HCT116 (cell line): ENCODE results near the gene SUPT6H. TPM values are rescaled to one million over a fixed set of nuclear protein-coding genes. Genes with fewer than 3 reads are reported as not detected.

Source experiments
- ATAC-seq: fragments of 200-7000 bp; cut with Tn5 transposase; 2 replicates; pipeline ENCODE4 v1.9.1; 2020; ENCODE audit warnings: mild to moderate bottlenecking, moderate library complexity
- BruUV-seq: library from RNA; stranded (reverse); fragments of 400-500 nt; replicated peaks from 2 replicates; lab custom pipeline; 2021; lab: Mats Ljungman, UMichigan
- CTCF ChIA-PET: fragments of 300-600 bp; sonication (Branson Sonifier 250); formaldehyde crosslinking; loops from one replicate; lab custom pipeline; 2021; ENCODE audit warnings: antibody characterized with exemption; lab: Charles Lee
- POLR2A ChIA-PET: fragments of 300-600, 350-600 bp; sonication (Branson Sonifier 250); formaldehyde crosslinking; loops from one replicate; lab custom pipeline; 2021; ENCODE audit warnings: antibody characterized with exemption; lab: Charles Lee
- RAD21 ChIA-PET, 2 experiments: fragments of 300-600 bp; sonication (Branson Sonifier 250); formaldehyde crosslinking; loops; one replicate each; lab custom pipeline; 2023; ENCODE audit warnings: low total read pairs in 2 of 2; ENCODE audit not compliant: uncharacterized antibody in 2 of 2, unreplicated experiment in 2 of 2, low non-redundant PET in 1 of 2; lab: Charles Lee
- DNase-seq: peaks from one replicate; pipeline ENCODE4 v3.0.0-alpha.2; 2010; ENCODE audit warnings: low read depth, low spot score
- H2AFZ ChIP-seq: fragments of 200-600 bp; shearing (Covaris generic), sonication (generic); 2 replicates; pipeline ENCODE4 v1.6.1; 2017; ENCODE audit warnings: low read depth, mixed run types, mixed read lengths, antibody characterized with exemption, low read length; ENCODE audit not compliant: poor library complexity, severe bottlenecking
- H3K27ac ChIP-seq: 2 replicates; pipeline ENCODE4 v1.5.1; 2012; ENCODE audit warnings: low read depth, low read length
- H3K27me3 ChIP-seq: fragments of 200-600 bp; sonication (generic); 2 replicates; pipeline ENCODE4 v1.6.1; 2016; ENCODE audit warnings: mixed run types, low read length, mixed read lengths; ENCODE audit not compliant: insufficient read depth
- H3K36me3 ChIP-seq, 2 experiments: fragments of 200-500 bp in 1 of 2; fragments of 200-600 bp in 1 of 2; sonication (Bioruptor generic) in 1 of 2; sonication (generic) in 1 of 2; 2 replicates each; pipeline versions ENCODE4 v1.5.1 to v1.6.1; 2014 to 2016; ENCODE audit warnings: low read length in 2 of 2, inconsistent platforms in 1 of 2, mixed read lengths in 1 of 2, mixed run types in 1 of 2; ENCODE audit not compliant: insufficient read depth in 2 of 2, control insufficient read depth in 1 of 2
- H3K4me1 ChIP-seq, 2 experiments: fragments of 200-600 bp in 1 of 2; sonication (generic) in 1 of 2; 2 replicates each; pipeline versions ENCODE4 v1.5.1 to v1.6.1; 2012 to 2017; ENCODE audit warnings: low read length in 2 of 2, inconsistent platforms in 1 of 2, mild to moderate bottlenecking in 1 of 2, mixed read lengths in 1 of 2, mixed run types in 1 of 2, moderate library complexity in 1 of 2; ENCODE audit not compliant: insufficient read depth in 2 of 2, control insufficient read depth in 1 of 2
- H3K4me2 ChIP-seq: fragments of 200-600 bp; sonication (generic); 2 replicates; pipeline ENCODE4 v1.6.1; 2017; ENCODE audit warnings: mixed run types, low read length, mixed read lengths
- H3K4me3 ChIP-seq, 2 experiments: fragments of 200-600 bp in 1 of 2; sonication (generic) in 1 of 2; replicated peaks in 1 of 2; 2 replicates each; pipeline ENCODE4 v1.5.1; 2011 to 2016; ENCODE audit warnings: low read length in 2 of 2, control low read depth in 1 of 2, low read depth in 1 of 2, mild to moderate bottlenecking in 1 of 2, mixed read lengths in 1 of 2, mixed run types in 1 of 2
- H3K79me2 ChIP-seq: fragments of 200-600 bp; sonication (generic); 2 replicates; pipeline ENCODE4 v1.6.1; 2017; ENCODE audit warnings: mild to moderate bottlenecking, mixed run types, low read length, moderate library complexity, mixed read lengths; ENCODE audit not compliant: insufficient read depth
- H3K9ac ChIP-seq: fragments of 200-600 bp; sonication (generic); 2 replicates; pipeline ENCODE4 v1.6.1; 2016; ENCODE audit warnings: low read length, mixed read lengths
- H3K9me2 ChIP-seq: fragments of 200-600 bp; sonication (generic), shearing (Covaris generic); 2 replicates; pipeline ENCODE4 v1.6.1; 2017; ENCODE audit warnings: mixed run types, mild to moderate bottlenecking, moderate library complexity; ENCODE audit not compliant: insufficient read depth
- H3K9me3 ChIP-seq, 2 experiments: fragments of 200-500 bp in 1 of 2; fragments of 200-600 bp in 1 of 2; sonication (Bioruptor generic) in 1 of 2; sonication (generic) in 1 of 2; 2 replicates each; pipeline ENCODE4 v1.6.1; 2014 to 2017; ENCODE audit warnings: low read length in 2 of 2, mixed read lengths in 2 of 2, inconsistent platforms in 1 of 2, low read depth in 1 of 2, mild to moderate bottlenecking in 1 of 2, mixed run types in 1 of 2, moderate library complexity in 1 of 2; ENCODE audit not compliant: control insufficient read depth in 1 of 2, insufficient read depth in 1 of 2
- H4K20me1 ChIP-seq: fragments of 200-600 bp; sonication (generic), shearing (Covaris generic); 2 replicates; pipeline ENCODE4 v1.6.1; 2017; ENCODE audit warnings: mixed run types, mild to moderate bottlenecking, moderate library complexity; ENCODE audit not compliant: insufficient read depth
- ELF1 ChIP-seq: IDR thresholded peaks from 2 replicates; pipeline ENCODE4 v1.6.1; 2012; ENCODE audit warnings: low read depth, borderline replicate concordance
- FOSL1 ChIP-seq: IDR thresholded peaks from 2 replicates; pipeline ENCODE4 v1.6.1; 2012; ENCODE audit warnings: low read depth
- POLR2A ChIP-seq: IDR thresholded peaks from 2 replicates; pipeline ENCODE4 v1.7.0; 2011; ENCODE audit warnings: borderline replicate concordance; ENCODE audit not compliant: insufficient read depth, insufficient read length; ENCODE audit errors: extremely low read depth
- POLR2AphosphoS5 ChIP-seq: IDR thresholded peaks from 2 replicates; pipeline ENCODE4 v1.6.1; 2011; ENCODE audit warnings: mild to moderate bottlenecking, low read depth, low read length, moderate library complexity
- RAD21 ChIP-seq: IDR thresholded peaks from 2 replicates; pipeline ENCODE4 v1.6.1; 2012; ENCODE audit warnings: low read depth, mild to moderate bottlenecking
- SP1 ChIP-seq: IDR thresholded peaks from 2 replicates; pipeline ENCODE4 v1.6.1; 2012; ENCODE audit warnings: low read depth
- SRF ChIP-seq: IDR thresholded peaks from 2 replicates; pipeline ENCODE4 v1.6.1; 2012; ENCODE audit warnings: low read depth
- TCF7L2 ChIP-seq: IDR thresholded peaks from 2 replicates; pipeline ENCODE4 v1.7.0; 2011; ENCODE audit warnings: borderline replicate concordance, inconsistent platforms; ENCODE audit not compliant: insufficient read depth, insufficient read length; ENCODE audit errors: extremely low read depth
- intact Hi-C: fragments of 100-400 bp; cut with micrococcal nuclease; formaldehyde crosslinking; loops from 2 replicates; pipeline ENCODE4 v1.10.0; 2022
- total RNA-seq: library from RNA; stranded (reverse); gene quantifications from one replicate; pipeline ENCODE4 v1.2.1, GENCODE V29; 2021; ENCODE audit not compliant: unreplicated experiment
- TF ChIP-seq, protein P1 (sequence below), 3 experiments: fragments of 200-600 bp in 1 of 3; sonication (generic) in 1 of 3; IDR thresholded peaks in 2 of 3; conservative IDR thresholded peaks in 1 of 3; 2 replicates each; pipeline ENCODE4 v1.5.1; 2012 to 2017; ENCODE audit warnings: low read depth in 2 of 3, low read length in 2 of 3, antibody characterized with exemption in 1 of 3, borderline replicate concordance in 1 of 3, control low read depth in 1 of 3, mild to moderate bottlenecking in 1 of 3, mixed read lengths in 1 of 3, mixed run types in 1 of 3, moderate library complexity in 1 of 3; ENCODE audit not compliant: insufficient read depth in 1 of 3

The SUPT6H gene
- total RNA-seq, 1 experiment from 2014 or later: 62.1 TPM

DNA sequence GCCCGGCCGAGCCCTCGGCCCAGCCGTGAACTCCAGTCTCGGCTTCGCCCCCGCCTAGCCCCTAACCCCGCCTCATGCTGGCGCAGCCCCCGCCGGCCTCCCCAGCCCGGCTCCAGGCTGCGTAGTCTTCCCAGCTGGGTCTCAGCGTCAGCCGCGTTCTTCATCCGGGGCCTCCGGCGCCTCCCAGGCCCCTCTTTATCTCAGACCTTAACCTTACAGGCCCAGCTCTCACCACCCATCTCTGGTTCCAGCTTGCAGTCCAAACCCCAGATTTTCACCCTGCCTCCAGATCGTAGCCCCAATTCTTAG is 49.7 kb downstream of the SUPT6H start, which contains the start of gene PROCA1 (continued):
- TF ChIP-seq ELF1 (no peak), RAD21 (no peak), SP1 (no peak), FOSL1 (no peak), POLR2A (no peak)
- TF ChIP-seq, all 23 proteins: peak for 0

DNA sequence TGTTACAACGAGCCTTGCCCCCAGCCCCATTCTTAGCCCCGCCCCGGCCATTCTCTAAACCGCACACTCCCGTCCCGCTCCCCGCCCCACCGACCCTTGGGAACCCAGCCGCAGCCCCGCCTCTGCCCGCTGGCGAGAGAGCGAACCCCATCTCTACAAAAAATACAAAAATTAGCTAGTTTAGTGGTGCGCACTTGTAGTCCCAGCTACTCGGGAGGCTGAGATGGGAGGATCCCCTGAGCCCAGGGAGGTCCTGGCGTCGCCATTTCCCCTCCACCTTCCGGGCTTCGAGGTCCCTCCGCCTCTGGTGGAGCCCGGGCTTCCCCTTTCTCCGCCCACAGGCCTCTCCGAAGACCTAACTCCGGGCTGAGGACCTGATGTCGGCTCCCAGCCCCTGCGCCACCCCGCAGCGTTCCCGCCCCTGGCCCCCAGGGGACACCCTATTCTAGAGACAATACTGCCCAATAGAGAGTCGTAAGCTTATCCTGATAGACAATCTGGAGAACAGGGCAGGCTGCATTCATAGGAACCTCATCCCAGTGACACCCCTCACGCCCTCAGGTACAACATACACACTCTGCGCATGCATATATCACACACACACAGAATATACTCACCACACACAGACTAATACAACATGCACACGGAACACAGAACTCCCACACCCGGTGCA is 50.2 kb downstream of the SUPT6H start:
- H3K4me2 ChIP-seq: no peak overlapping the region
- no peaks in the 10 kb centered on the region for H3K9me3 ChIP-seq
- POLR2A ChIA-PET: interaction anchor here (3.2 kb wide), 1 partner anchor 8 kb away, joined by 42 read pairs; the partner anchor contains the start of gene RPL23A
- no peaks in the 10 kb centered on the region for H3K79me2 ChIP-seq
- H2AFZ ChIP-seq: no peak overlapping the region
- RAD21 ChIA-PET: no interaction called here
- CTCF ChIA-PET: interaction anchor here (1.5 kb wide), 1 partner anchor 405 kb away, joined by 3 read pairs; no protein-coding TSS in a partner anchor
- no peaks in the 10 kb centered on the region for H3K36me3 ChIP-seq
- no peak for ATAC-seq
- H3K4me1 ChIP-seq: peaks cover 9 to 16% of the 10 kb centered on the region in 2 experiments
- no TSS peak for BruUV-seq
- intact Hi-C loops: no loop called here
- H4K20me1 ChIP-seq: no peaks in the 10 kb centered on the region
- H3K4me3 ChIP-seq: no peak overlapping the region
- no peak overlapping the region for H3K27ac ChIP-seq
- H3K27me3 ChIP-seq: no peaks in the 10 kb centered on the region
- H3K9me2 ChIP-seq: no peaks in the 10 kb centered on the region
- TF ChIP-seq TCF7L2 (no peak), SRF (no peak), FOSL1 (no peak), POLR2AphosphoS5 (no peak), RAD21 (no peak)
- TF ChIP-seq, protein P1, sequence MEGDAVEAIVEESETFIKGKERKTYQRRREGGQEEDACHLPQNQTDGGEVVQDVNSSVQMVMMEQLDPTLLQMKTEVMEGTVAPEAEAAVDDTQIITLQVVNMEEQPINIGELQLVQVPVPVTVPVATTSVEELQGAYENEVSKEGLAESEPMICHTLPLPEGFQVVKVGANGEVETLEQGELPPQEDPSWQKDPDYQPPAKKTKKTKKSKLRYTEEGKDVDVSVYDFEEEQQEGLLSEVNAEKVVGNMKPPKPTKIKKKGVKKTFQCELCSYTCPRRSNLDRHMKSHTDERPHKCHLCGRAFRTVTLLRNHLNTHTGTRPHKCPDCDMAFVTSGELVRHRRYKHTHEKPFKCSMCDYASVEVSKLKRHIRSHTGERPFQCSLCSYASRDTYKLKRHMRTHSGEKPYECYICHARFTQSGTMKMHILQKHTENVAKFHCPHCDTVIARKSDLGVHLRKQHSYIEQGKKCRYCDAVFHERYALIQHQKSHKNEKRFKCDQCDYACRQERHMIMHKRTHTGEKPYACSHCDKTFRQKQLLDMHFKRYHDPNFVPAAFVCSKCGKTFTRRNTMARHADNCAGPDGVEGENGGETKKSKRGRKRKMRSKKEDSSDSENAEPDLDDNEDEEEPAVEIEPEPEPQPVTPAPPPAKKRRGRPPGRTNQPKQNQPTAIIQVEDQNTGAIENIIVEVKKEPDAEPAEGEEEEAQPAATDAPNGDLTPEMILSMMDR (IDR thresholded peaks at IDR 0.05 in 2 of 3, conservative IDR thresholded peaks at IDR 0.05 in 1 of 3; ENCODE audit: borderline replicate concordance in 1 of 3, insufficient read depth in 1 of 3, low read depth in 2 of 3, low read length in 2 of 3): no peak
- DNase-seq: no peak
- no peak overlapping the region for H3K9ac ChIP-seq
